Pancreas (tissue), 10 donors: ENCODE measurements around the gene POLR1B. TPM values are rescaled to one million over a fixed set of nuclear protein-coding genes. Genes with fewer than 3 reads are reported as not detected.
A peak's percentile ranks its signal among the peaks of the same experiment; 100 is the strongest.
"Not testable (repeated sequence)": the region's sequence is repeated elsewhere in the genome, so short reads cannot be mapped to it uniquely, and the experiment has no call there.

Experiments
- ATAC-seq, 4 donors: fragments of 200-7000 bp; cut with Tn5 transposase; one replicate each; pipeline versions ENCODE4 v1.8.0 to v1.9.1; 2020; ENCODE audit warnings: mild to moderate bottlenecking in 4 of 4, moderate library complexity in 4 of 4
- DNase-seq, 6 donors: peaks; one replicate each; pipeline ENCODE4 v3.0.0-alpha.2; 2020
- FAIRE-seq: peaks from 2 replicates; lab custom pipeline; 2012; peaks lifted over from hg19 to GRCh38; lab: Jason Lieb, UNC
- H3K27ac ChIP-seq, 4 donors: fragments of 200-600 bp; sonication (generic); 1 replicate in 3 of 4; 2 replicates in 1 of 4; pipeline versions ENCODE4 v1.5.0 to v1.8.0; 2020
- H3K27me3 ChIP-seq, 4 donors: fragments of 200-600 bp; one replicate each; pipeline ENCODE4 v1.8.0; 2021
- H3K36me3 ChIP-seq, 3 donors: fragments of 200-600 bp; sonication (generic) in 1 of 3; one replicate each; pipeline versions ENCODE4 v1.5.0 to v1.8.0; 2020 to 2021
- H3K4me1 ChIP-seq, 3 donors: fragments of 200-600 bp; one replicate each; pipeline ENCODE4 v1.8.0; 2021
- H3K4me3 ChIP-seq, 4 donors: fragments of 200-600 bp; sonication (generic) in 2 of 4; one replicate each; pipeline versions ENCODE4 v1.5.0 to v1.8.0; 2020 to 2021
- H3K9me3 ChIP-seq, 4 donors: fragments of 200-600 bp; one replicate each; pipeline ENCODE4 v1.8.0; 2021
- CTCF ChIP-seq, 4 donors: fragments of 200-600 bp; sonication (generic) in 3 of 4; IDR thresholded peaks; one replicate each; pipeline versions ENCODE4 v1.5.0 to v1.8.0; 2021; ENCODE audit warnings: antibody characterized with exemption in 4 of 4
- WGBS, 2 donors: extraction: QIAGEN DNeasy Blood & Tissue Kit; methylation state at CpG; one replicate each; pipeline ENCODE4 v1.1.7; 2013; 5-methylcytosine and 5-hydroxymethylcytosine counted together
- intact Hi-C, 3 donors: fragments of 100-400 bp; cut with DNase I; formaldehyde crosslinking; loops; one replicate each; pipeline versions ENCODE4 v1.11.1 to v1.14.2; 2022
- polyA plus RNA-seq, 2 donors: library from polyadenylated mRNA; stranded (reverse); fragments of 200-250 nt; gene quantifications; one replicate each; pipeline ENCODE4 v1.2.3, GENCODE V29; 2013
- total RNA-seq, 6 donors: library from RNA; stranded (reverse); fragmentation: NEBNext Ultra II Directional in 4 of 6; extraction: Animal tissue kit (Norgen Biotek cat#: 25700) in 4 of 6; gene quantifications; one replicate each; pipeline versions ENCODE4 v1.2.1 to v1.2.4, GENCODE V29; 2021 to 2023
- donor health status: healthy with polysubstance abuse.
- donor health status: DM: no; HTN: no; CAD: no; lungs with moderate emphysema.
- donor health status: DM: no; HTN: no; CAD: no.
- donor health status: control.
- donor health status: control.
- donor health status: Bipolar disorder and iron deficiency.
- donor health status: DM: yes; HTN: yes; CAD: no.
- donor health status: DM: no; HTN: no; CAD: no.
- donor health status: DM: no; HTN: no; CAD: no.
- donor health status: DM: yes; HTN: yes; CAD: no.

POLR1B gene
- total and polyA plus RNA-seq, 8 donors: 5.5 to 16.9 (median 11.2) TPM

DNA sequence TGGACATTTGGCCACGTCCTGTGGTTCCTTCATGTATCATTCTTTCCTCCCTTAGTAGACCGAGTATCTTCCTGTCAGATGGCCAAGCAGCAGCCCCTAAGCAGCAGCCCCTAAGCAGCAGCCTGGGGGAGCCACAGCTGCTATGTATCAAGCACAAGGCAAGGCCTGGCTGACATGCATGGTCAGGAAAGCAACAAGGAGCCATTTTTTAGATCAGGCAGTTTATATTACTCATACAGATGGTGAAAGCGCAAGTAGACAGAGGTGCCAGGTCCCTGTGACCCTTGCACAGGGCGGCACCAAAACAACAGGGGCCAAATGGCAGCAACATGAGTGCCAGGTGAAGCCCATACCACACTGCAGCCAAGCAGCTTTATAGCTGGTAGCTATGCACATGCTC is 64.3 kb downstream of the POLR1B start:
- Histone ChIP-seq H3K27me3 (no peaks in the 10 kb centered on the region), H3K27ac (no peak overlapping the region)
- DNase-seq: no peak

DNA sequence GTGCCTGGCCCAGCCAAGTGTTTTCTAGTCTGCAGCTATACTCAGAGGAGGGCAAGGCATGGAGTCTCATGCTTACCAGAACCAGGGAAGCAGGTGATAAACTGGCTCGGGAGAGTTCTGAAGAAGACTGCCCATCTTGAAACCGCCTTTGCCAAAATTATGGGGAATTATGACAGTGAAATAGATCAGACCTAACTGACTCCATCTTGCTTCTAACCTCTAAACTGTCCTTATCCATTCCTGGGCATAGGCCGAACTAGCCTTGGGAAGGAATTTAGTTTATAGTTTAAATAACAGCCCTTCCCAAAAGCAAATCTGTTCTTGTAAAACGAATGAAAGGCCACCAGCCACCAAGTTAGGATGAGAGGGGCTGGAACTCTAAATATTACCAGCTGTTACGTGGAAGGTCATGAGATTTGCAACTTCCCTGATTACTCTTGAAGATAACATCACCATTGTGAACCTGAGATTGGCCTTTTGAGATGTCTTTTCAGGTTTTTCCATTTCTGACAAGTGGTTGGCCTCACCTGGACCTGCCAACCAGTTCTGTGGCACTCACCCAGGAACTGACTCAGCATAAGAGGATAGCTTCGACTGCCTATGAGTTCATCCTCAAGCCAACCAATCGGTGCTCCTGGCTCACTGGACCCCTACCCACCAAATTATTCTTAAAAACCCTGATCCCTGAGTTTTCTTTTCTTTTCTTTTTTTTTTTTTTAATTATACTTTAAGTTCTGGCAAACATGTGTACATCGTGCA is 65.6 kb downstream of the POLR1B start:
- no peaks in the 10 kb centered on the region for H3K36me3 ChIP-seq
- FAIRE-seq (no peak), DNase-seq (peak in 4 of 6 donors; percentile 11 to 56 (median 53)), ATAC-seq (peak in 3 of 4 donors; percentile 30 to 53 (median 46))
- no peak overlapping the region for H3K27ac ChIP-seq
- no peaks in the 10 kb centered on the region for H3K4me1 ChIP-seq
- WGBS, 2 donors: 68 to 70% methylated on average over 8 of the region's 8 CpGs
- H3K4me3 ChIP-seq: no peak overlapping the region
- H3K9me3 ChIP-seq: no peaks in the 10 kb centered on the region
- no peak for TF ChIP-seq CTCF (IDR thresholded peaks at IDR 0.05)
- H3K27me3 ChIP-seq: no peaks in the 10 kb centered on the region
- intact Hi-C loops: loop anchor here in 1 of 3 donors (5.0 kb wide), 1 partner anchor 119 kb away; no protein-coding TSS in a partner anchor

More for the DNA sequence above, 64.3 kb downstream of the POLR1B start:
- H3K9me3 ChIP-seq: no peaks in the 10 kb centered on the region
- H3K4me3 ChIP-seq: no peak overlapping the region
- 82 to 85% methylated on average over 4 of the region's 4 CpGs for WGBS, 2 donors
- FAIRE-seq (no peak), ATAC-seq (peak in 1 of 4 donors; percentile 25)
- no peaks in the 10 kb centered on the region for H3K4me1 ChIP-seq
- H3K36me3 ChIP-seq: no peaks in the 10 kb centered on the region
- TF ChIP-seq CTCF (IDR thresholded peaks at IDR 0.05): no peak
- intact Hi-C loops: loop anchor here in 1 of 3 donors (5.0 kb wide), 1 partner anchor 121 kb away; no protein-coding TSS in a partner anchor

DNA sequence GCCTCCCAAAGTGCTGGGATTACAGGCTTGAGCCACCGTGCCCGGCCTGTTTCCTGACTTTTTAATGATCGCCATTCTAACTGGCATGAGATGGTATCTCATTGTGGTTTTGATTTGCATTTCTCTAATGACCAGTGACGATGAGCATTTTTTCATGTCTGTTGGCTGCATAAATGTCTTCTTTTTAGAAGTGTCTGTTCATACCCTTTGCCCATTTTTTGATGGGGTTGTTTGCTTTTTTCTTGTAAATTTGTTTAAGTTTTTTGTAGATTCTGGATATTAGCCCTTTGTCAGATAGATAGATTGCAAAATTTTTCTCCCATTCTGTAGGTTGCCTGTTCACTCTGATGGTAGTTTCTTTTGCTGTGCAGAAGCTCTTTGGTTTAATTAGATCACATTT is 67.1 kb downstream of the POLR1B start:
- not testable (repeated sequence) for ATAC-seq, H3K27me3 ChIP-seq, H3K27ac ChIP-seq, FAIRE-seq, DNase-seq, H3K4me3 ChIP-seq, H3K4me1 ChIP-seq, H3K9me3 ChIP-seq, H3K36me3 ChIP-seq
- intact Hi-C loops: loop anchor here in 1 of 3 donors (5.0 kb wide), 1 partner anchor 118 kb away; no protein-coding TSS in a partner anchor
- 95 to 100% methylated on average over 4 of the region's 4 CpGs for WGBS, 2 donors

GRCh38 chr2:112612283-112612682 is 70.0 kb downstream of the POLR1B start:
- intact Hi-C loops, H3K4me3 ChIP-seq, H3K36me3 ChIP-seq, FAIRE-seq, DNase-seq, H3K9me3 ChIP-seq, H3K27ac ChIP-seq, ATAC-seq, H3K4me1 ChIP-seq, H3K27me3 ChIP-seq: not testable (repeated sequence)
- WGBS, 2 donors: 55 to 68% methylated on average over 1 of the region's 1 CpG

- no peak for ATAC-seq
- TF ChIP-seq CTCF (IDR thresholded peaks at IDR 0.05): no peak
- H3K27me3 ChIP-seq: no peaks in the 10 kb centered on the region
- H3K4me1 ChIP-seq: no peaks in the 10 kb centered on the region
- no peak for FAIRE-seq
- no peak overlapping the region for H3K4me3 ChIP-seq
- no peak for DNase-seq
- no peaks in the 10 kb centered on the region for H3K36me3 ChIP-seq
- H3K9me3 ChIP-seq: no peaks in the 10 kb centered on the region
- intact Hi-C loops: no loop called here
- WGBS, 2 donors: 76 to 78% methylated on average over 13 of the region's 13 CpGs
- H3K27ac ChIP-seq: no peak overlapping the region
Observed at GRCh38 chr2:112614201-112614840, 72.1 kb downstream of the POLR1B start.
